Loucy (cell line): ENCODE results near the gene BLID.

ENCODE experiments used
- CTCF ChIP-seq: fragments of 200-600 bp; sonication (generic); conservative IDR thresholded peaks from 2 replicates; pipeline ENCODE4 v1.5.1; 2014; ENCODE audit warnings: mild to moderate bottlenecking, antibody characterized with exemption, low read length
- EZH2phosphoT487 ChIP-seq: fragments of 200-600 bp; IDR thresholded peaks from 2 replicates; pipeline ENCODE4 v1.6.1; 2018; ENCODE audit warnings: antibody characterized with exemption, mild to moderate bottlenecking, moderate library complexity, borderline replicate concordance

DNA sequence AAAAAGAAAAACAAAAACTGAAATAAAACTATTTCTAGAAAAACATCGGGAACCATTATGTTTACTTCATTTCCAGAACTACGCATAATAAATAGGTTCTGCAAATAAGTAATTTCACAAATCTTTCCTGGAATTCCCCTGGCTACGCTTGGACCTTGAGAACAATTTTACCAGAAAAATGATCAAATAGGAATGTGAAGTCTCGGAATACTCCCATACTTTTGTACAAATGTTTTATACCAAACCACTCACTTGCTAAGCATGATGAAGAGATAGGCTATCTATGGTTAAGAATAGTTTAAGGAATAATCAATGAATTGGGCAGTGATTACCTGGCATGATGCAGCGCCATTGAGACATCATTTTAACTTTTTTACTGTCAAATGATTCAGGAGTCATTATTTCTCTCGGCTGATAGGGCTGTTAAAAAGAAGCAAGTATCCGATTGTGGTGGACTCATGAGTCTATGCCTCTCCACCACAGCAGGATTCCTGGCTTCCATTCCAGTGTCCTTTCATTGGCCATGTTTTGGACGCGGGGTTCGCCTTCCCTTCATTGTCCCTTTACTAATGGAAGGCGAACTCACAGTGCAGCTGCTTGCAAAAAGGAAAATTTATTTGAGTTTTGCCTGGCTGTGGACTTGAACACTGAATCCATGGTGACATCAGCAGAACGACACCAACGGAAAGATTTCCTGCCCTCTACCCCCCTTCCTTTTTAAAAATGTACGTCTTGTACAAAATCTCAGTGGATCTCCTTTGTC is 39.9 kb upstream of the BLID start:
- TF ChIP-seq CTCF, result no peak
- TF ChIP-seq EZH2phosphoT487, result no peak
